Heart left ventricle (tissue), 16 donors: ENCODE measurements around the gene CENPV. TPM values are rescaled to one million over a fixed set of nuclear protein-coding genes. Genes with fewer than 3 reads are reported as not detected.

Experiments used
- ATAC-seq, 4 donors: fragments of 200-7000 bp; cut with Tn5 transposase; one replicate each; pipeline ENCODE4 v1.9.1; 2020 to 2022; ENCODE audit warnings: moderate library complexity in 4 of 4, mild to moderate bottlenecking in 3 of 4, moderate number of reproducible peaks in 1 of 4
- DNase-seq, 5 donors: peaks; one replicate each; pipeline ENCODE4 v3.0.0-alpha.2; 2020
- H3K27ac ChIP-seq, 12 donors: fragments of 200-600 bp; sonication (generic) in 4 of 12; one replicate each; pipeline versions ENCODE4 v1.5.0 to v1.8.0; 2016 to 2022; ENCODE audit warnings: mild to moderate bottlenecking in 2 of 12
- H3K27me3 ChIP-seq, 9 donors: fragments of 200-600 bp; sonication (generic) in 2 of 9; one replicate each; pipeline versions ENCODE4 v1.5.1 to v1.8.0; 2016 to 2022; ENCODE audit warnings: mild to moderate bottlenecking in 3 of 9
- H3K36me3 ChIP-seq, 9 donors: fragments of 200-600 bp; sonication (generic) in 2 of 9; one replicate each; pipeline versions ENCODE4 v1.5.0 to v1.8.0; 2018 to 2022; ENCODE audit warnings: mild to moderate bottlenecking in 2 of 9
- H3K4me1 ChIP-seq, 12 donors: fragments of 200-600 bp; sonication (generic) in 4 of 12; one replicate each; pipeline versions ENCODE4 v1.5.0 to v1.8.0; 2016 to 2022; ENCODE audit warnings: mild to moderate bottlenecking in 3 of 12
- H3K4me3 ChIP-seq, 12 donors: fragments of 200-600 bp; sonication (generic) in 4 of 12; one replicate each; pipeline versions ENCODE4 v1.5.0 to v1.8.0; 2017 to 2022; ENCODE audit warnings: mild to moderate bottlenecking in 9 of 12, moderate library complexity in 4 of 12
- H3K9me3 ChIP-seq, 12 donors: fragments of 200-600 bp; sonication (generic) in 4 of 12; one replicate each; pipeline versions ENCODE4 v1.5.0 to v1.8.0; 2016 to 2022; ENCODE audit warnings: mild to moderate bottlenecking in 1 of 12
- CTCF ChIP-seq, 12 donors: fragments of 200-600 bp; sonication (generic) in 4 of 12; IDR thresholded peaks; one replicate each; pipeline versions ENCODE4 v1.5.0 to v1.8.0; 2018 to 2022; ENCODE audit warnings: antibody characterized with exemption in 12 of 12, mild to moderate bottlenecking in 5 of 12
- POLR2A ChIP-seq, 2 donors: fragments of 450-650 bp; IDR thresholded peaks; one replicate each; pipeline ENCODE4 v1.6.1; 2017; ENCODE audit warnings: antibody characterized with exemption in 2 of 2, mild to moderate bottlenecking in 2 of 2, moderate library complexity in 2 of 2
- WGBS, 4 donors: extraction: QIAGEN DNeasy Blood & Tissue Kit in 2 of 4; methylation state at CpG; one replicate each; pipeline versions ENCODE4 v1.1.5 to v1.1.7; 2013 to 2018; 5-methylcytosine and 5-hydroxymethylcytosine counted together
- intact Hi-C, 10 donors: fragments of 100-400 bp; cut with DNase I; formaldehyde crosslinking; loops; one replicate each; pipeline versions ENCODE4 v1.11.1 to v1.14.2; 2022
- polyA plus RNA-seq, 2 donors: library from polyadenylated mRNA; stranded (reverse); fragments of 200-250 nt; gene quantifications; one replicate each; pipeline ENCODE4 v1.2.3, GENCODE V29; 2013
- total RNA-seq, 9 donors: library from RNA; depleted of rRNA in 2 of 9; stranded (reverse); fragments of >200 nt in 2 of 9; fragmentation: NEBNext Ultra II Directional in 3 of 9; extraction: Animal tissue kit (Norgen Biotek cat#: 25700) in 3 of 9; gene quantifications; one replicate each; pipeline versions ENCODE4 v1.1.0 to v1.2.4, GENCODE V29; 2016 to 2023
- donor health status: ischemic (EF 13 %, LVEDD 7.1; RV severe dilation, severe dysfunction).
- donor health status: healthy with polysubstance abuse.
- donor health status: DM: no; HTN: yes; CAD: no.
- donor health status: DM: no; HTN: no; CAD: no.
- donor health status: ischemic (EF 25% LVEDD 6.9; RV normal size, moderate dysfunction).
- donor health status: ischemic (EF 25% LVEDD 5.7; RV mildly dilated, moderate dysfunction).
- donor health status: healthy.
- donor health status: DM: yes; HTN: yes; CAD: no.
- donor health status: ischemic (EF 35%, LVEDD 5.7; RV mildly dilated, moderate dysfunction).
- donor health status: nonischemic (EF 11% LVEDD 7.7; RV severe dilation, severe dysfunction).
- donor health status: DM: yes; HTN: yes; CAD: no.
- donor health status: PGD.
- donor health status: ischemic (EF 29% LVEDD 5.4; RV normal size, mild dysfunction).
- donor health status: nonischemic (EF 23%, LVEDD 6.1; RV moderate dilation, normal function).

CENPV gene
- total and polyA plus RNA-seq, 11 donors, result 9.1 to 18.7 (median 11.5) TPM

- no peaks in the 10 kb centered on the region for H3K9me3 ChIP-seq
- H3K36me3 ChIP-seq, result peaks cover 0 to 14% (median 0%) of the 10 kb centered on the region in 9 donors
- H3K4me3 ChIP-seq, result no peak overlapping the region
- DNase-seq (no peak), ATAC-seq (no peak)
- TF ChIP-seq CTCF (IDR thresholded peaks at IDR 0.05), result no peak
- no peak for TF ChIP-seq POLR2A (IDR thresholded peaks at IDR 0.05)
- WGBS, 4 donors, result 90 to 97% (median 94%) methylated on average over 5 of the region's 5 CpGs
- H3K27me3 ChIP-seq, result peaks cover 0 to 14% (median 0%) of the 10 kb centered on the region in 9 donors
- peaks cover 0 to 19% (median 7%) of the 10 kb centered on the region in 12 donors for H3K4me1 ChIP-seq
- intact Hi-C loops, result no loop called here
- H3K27ac ChIP-seq, result no peak overlapping the region
Observed at GRCh38 chr17:16349431-16349830, 3.8 kb downstream of the CENPV start.

- DNase-seq, result no peak
- Histone ChIP-seq H3K36me3 (peaks cover 0 to 21% (median 6%) of the 10 kb centered on the region in 9 donors), H3K4me1 (peaks cover 0 to 17% (median 7%) of the 10 kb centered on the region in 12 donors), H3K27me3 (peaks cover 0 to 14% (median 0%) of the 10 kb centered on the region in 9 donors), H3K4me3 (no peak overlapping the region), H3K27ac (no peak overlapping the region), H3K9me3 (no peaks in the 10 kb centered on the region)
- 90 to 97% (median 94%) methylated on average over 6 of the region's 6 CpGs for WGBS, 4 donors
- no peak for TF ChIP-seq POLR2A (IDR thresholded peaks at IDR 0.05)
- TF ChIP-seq CTCF (IDR thresholded peaks at IDR 0.05), result no peak
- intact Hi-C loops, result no loop called here
- ATAC-seq, result no peak
Observed at GRCh38 chr17:16348586-16348985, 4.7 kb downstream of the CENPV start.

- no peak for DNase-seq
- Histone ChIP-seq H3K27ac (no peak overlapping the region), H3K4me1 (peaks cover 0 to 3% (median 0%) of the 10 kb centered on the region in 12 donors), H3K27me3 (peaks cover 0 to 2% (median 0%) of the 10 kb centered on the region in 9 donors), H3K9me3 (no peaks in the 10 kb centered on the region), H3K36me3 (peaks cover 0 to 36% (median 7%) of the 10 kb centered on the region in 9 donors), H3K4me3 (no peak overlapping the region)
- 95 to 98% (median 96%) methylated on average over 6 of the region's 6 CpGs for WGBS, 4 donors
- no peak for TF ChIP-seq POLR2A (IDR thresholded peaks at IDR 0.05)
- TF ChIP-seq CTCF (IDR thresholded peaks at IDR 0.05), result no peak
- intact Hi-C loops, result no loop called here
- ATAC-seq, result no peak
Observed at GRCh38 chr17:16346721-16347271, 6.5 kb downstream of the CENPV start.

GRCh38 chr17:16345565-16345964 is 7.7 kb downstream of the CENPV start:
- H3K9me3 ChIP-seq, result no peaks in the 10 kb centered on the region
- DNase-seq (peak in 1 of 5 donors; percentile 13), ATAC-seq (peak in 2 of 4 donors; percentile 52 to 69)
- intact Hi-C loops, result no loop called here
- 68 to 74% (median 71%) methylated on average over 5 of the region's 5 CpGs for WGBS, 4 donors
- H3K4me3 ChIP-seq, result no peak overlapping the region
- TF ChIP-seq CTCF (IDR thresholded peaks at IDR 0.05), result no peak
- no peak for TF ChIP-seq POLR2A (IDR thresholded peaks at IDR 0.05)
- no peaks in the 10 kb centered on the region for H3K27me3 ChIP-seq
- H3K4me1 ChIP-seq, result no peaks in the 10 kb centered on the region
- H3K27ac ChIP-seq, result no peak overlapping the region
- peaks cover 0 to 36% (median 7%) of the 10 kb centered on the region in 9 donors for H3K36me3 ChIP-seq
